ENCODE results near the gene GAB2. TPM values are rescaled to one million over a fixed set of nuclear protein-coding genes. Genes with fewer than 3 reads are reported as not detected.

GAB2 gene
- total RNA-seq, 1 donor from 2014 or later, result 6.6 TPM

GRCh38 chr11:78377625-78378418 lies 39.8 kb downstream of the GAB2 start:
- no peaks in the 10 kb centered on the region for H3K36me3 ChIP-seq (ENCODE audit: control insufficient read depth, insufficient read depth, low read length)
- no peaks in the 10 kb centered on the region for H3K27me3 ChIP-seq (ENCODE audit: control insufficient read depth, insufficient read depth, low read length)
- no peak for TF ChIP-seq CTCF (IDR thresholded peaks at IDR 0.05; ENCODE audit: insufficient read depth, low read length, severe bottlenecking)
- no peak for DNase-seq (ENCODE audit: low read depth)
- no peak for FAIRE-seq
- no peak overlapping the region for H3K4me3 ChIP-seq (ENCODE audit: low read depth, low read length)

DNA sequence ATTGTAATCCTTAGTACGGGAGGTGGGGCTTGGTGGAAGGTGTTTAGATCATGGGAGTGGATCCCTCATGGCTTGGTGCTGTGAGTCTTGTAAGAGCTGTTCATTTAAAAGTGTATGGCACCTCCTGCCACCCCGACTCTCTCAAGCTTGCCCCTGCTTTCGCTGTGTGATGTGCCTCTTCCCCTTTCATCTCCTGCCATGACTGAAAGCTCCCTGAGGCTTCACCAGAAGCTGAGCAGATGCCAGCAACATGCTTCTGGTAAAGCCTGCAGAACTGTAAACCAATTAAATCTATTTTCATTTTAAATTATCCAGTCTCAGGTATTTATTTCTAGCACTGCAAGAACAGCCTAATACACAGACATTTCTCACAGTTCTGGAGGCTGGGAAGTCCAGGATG lies 40.8 kb downstream of the GAB2 start:
- no peak for DNase-seq (ENCODE audit: low read depth)
- H3K4me3 ChIP-seq (ENCODE audit: low read depth, low read length), result no peak overlapping the region
- FAIRE-seq, result no peak
- no peak for TF ChIP-seq CTCF (IDR thresholded peaks at IDR 0.05; ENCODE audit: insufficient read depth, low read length, severe bottlenecking)
- no peaks in the 10 kb centered on the region for H3K36me3 ChIP-seq (ENCODE audit: control insufficient read depth, insufficient read depth, low read length)
- H3K27me3 ChIP-seq (ENCODE audit: control insufficient read depth, insufficient read depth, low read length), result no peaks in the 10 kb centered on the region

DNA sequence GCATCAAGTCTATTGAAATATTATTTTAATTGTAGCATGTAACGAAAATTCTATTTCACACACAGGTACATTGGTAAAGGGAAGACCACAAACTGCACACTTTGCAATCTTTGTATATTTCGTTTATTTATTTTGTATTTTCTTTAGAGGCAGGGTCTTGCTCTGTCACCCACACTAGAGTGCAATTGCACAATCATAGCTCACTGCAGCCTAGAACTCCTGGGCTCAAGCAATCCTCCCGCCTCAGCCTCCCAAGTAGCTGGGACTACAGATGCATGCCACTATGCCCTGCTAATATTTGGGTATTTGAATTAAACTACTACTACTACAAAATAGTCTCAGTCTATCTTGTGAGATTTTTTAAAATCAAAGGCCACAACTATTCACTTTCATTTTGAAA lies 42.7 kb downstream of the GAB2 start:
- H3K4me3 ChIP-seq (ENCODE audit: low read depth, low read length), result no peak overlapping the region
- H3K36me3 ChIP-seq (ENCODE audit: control insufficient read depth, insufficient read depth, low read length), result no peaks in the 10 kb centered on the region
- H3K27me3 ChIP-seq (ENCODE audit: control insufficient read depth, insufficient read depth, low read length), result no peaks in the 10 kb centered on the region
- FAIRE-seq (no peak), DNase-seq (ENCODE audit: low read depth) (no peak)
- no peak for TF ChIP-seq CTCF (IDR thresholded peaks at IDR 0.05; ENCODE audit: insufficient read depth, low read length, severe bottlenecking)

DNA sequence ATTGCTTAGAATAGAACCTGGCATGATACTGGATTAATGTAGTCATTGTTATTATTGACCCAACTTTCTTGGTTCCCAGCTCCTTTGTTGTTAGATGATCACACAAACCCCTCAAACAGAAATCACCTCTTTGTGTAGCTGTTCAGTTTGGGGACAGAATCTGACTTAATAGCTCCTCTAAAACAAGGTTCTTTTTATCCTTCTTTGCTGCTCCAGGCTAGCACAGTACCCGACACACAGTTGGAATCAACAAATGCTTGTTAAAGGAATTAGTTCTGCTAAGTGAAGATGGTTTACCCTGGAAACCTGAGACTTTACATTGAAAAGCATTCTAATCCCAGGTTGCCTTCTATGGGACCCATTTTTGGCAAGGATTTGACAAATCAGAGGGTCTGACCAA lies 43.9 kb downstream of the GAB2 start:
- TF ChIP-seq CTCF (IDR thresholded peaks at IDR 0.05; ENCODE audit: insufficient read depth, low read length, severe bottlenecking), result no peak
- no peak overlapping the region for H3K4me3 ChIP-seq (ENCODE audit: low read depth, low read length)
- DNase-seq (ENCODE audit: low read depth), result no peak
- H3K36me3 ChIP-seq (ENCODE audit: control insufficient read depth, insufficient read depth, low read length), result no peaks in the 10 kb centered on the region
- no peak for FAIRE-seq
- H3K27me3 ChIP-seq (ENCODE audit: control insufficient read depth, insufficient read depth, low read length), result no peaks in the 10 kb centered on the region

DNA sequence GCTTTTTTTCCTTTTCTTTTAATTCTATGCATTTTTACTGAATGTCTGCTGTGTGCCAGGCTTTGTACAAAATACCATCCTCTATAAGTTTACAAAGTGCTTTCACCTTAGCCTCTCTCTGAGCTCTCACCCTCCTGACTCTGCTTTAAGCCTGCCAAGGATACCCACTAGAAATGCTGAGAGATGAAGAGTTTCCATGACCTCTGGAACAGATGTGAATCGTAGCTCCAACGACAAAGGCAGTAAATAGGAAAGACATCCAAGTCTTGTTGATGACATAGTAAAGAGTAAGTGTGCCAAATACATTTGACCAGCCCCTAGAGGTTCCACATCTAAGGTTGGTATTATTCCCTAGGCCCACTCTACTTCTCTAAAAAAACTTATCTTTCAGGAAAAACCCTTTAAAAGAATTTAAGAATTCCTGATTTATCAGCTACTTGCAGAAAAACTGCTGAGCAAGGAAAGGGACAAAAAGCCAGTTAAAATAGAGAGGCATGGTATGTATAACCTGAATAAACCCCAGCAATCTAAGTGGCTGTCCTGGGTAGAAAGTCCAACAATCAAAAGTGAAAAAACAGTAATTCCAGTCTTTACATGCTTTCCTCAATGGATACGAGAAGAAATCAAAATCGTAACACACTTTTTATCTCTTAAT lies 45.4 kb downstream of the GAB2 start:
- Histone ChIP-seq H3K4me3 (ENCODE audit: low read depth, low read length) (no peak overlapping the region), H3K27me3 (ENCODE audit: control insufficient read depth, insufficient read depth, low read length) (no peaks in the 10 kb centered on the region), H3K36me3 (ENCODE audit: control insufficient read depth, insufficient read depth, low read length) (no peaks in the 10 kb centered on the region)
- FAIRE-seq (no peak), DNase-seq (ENCODE audit: low read depth) (no peak)
- TF ChIP-seq CTCF (IDR thresholded peaks at IDR 0.05; ENCODE audit: insufficient read depth, low read length, severe bottlenecking), result no peak
